Lower lobe of right lung (tissue), 2 donors: ENCODE results near the gene AVPR2. TPM values are rescaled to one million over a fixed set of nuclear protein-coding genes. Genes with fewer than 3 reads are reported as not detected.

ENCODE experiments used
- ATAC-seq, 2 donors: fragments of 200-7000 bp; cut with Tn5 transposase; one replicate each; pipeline ENCODE4 v1.9.1; 2020 to 2022; ENCODE audit warnings: mild to moderate bottlenecking in 2 of 2, moderate library complexity in 2 of 2
- DNase-seq: peaks from one replicate; pipeline ENCODE4 v3.0.0-alpha.2; 2020
- H3K27ac ChIP-seq: fragments of 200-600 bp; one replicate; pipeline ENCODE4 v1.8.0; 2022
- H3K27me3 ChIP-seq: fragments of 200-600 bp; one replicate; pipeline ENCODE4 v1.8.0; 2022; ENCODE audit warnings: low read depth
- H3K36me3 ChIP-seq: fragments of 200-600 bp; one replicate; pipeline ENCODE4 v1.8.0; 2022; ENCODE audit warnings: mild to moderate bottlenecking
- H3K4me1 ChIP-seq: fragments of 200-600 bp; one replicate; pipeline ENCODE4 v1.8.0; 2022
- H3K4me3 ChIP-seq: fragments of 200-600 bp; one replicate; pipeline ENCODE4 v1.8.0; 2022; ENCODE audit warnings: mild to moderate bottlenecking
- H3K9me3 ChIP-seq: fragments of 200-600 bp; one replicate; pipeline ENCODE4 v1.8.0; 2022
- CTCF ChIP-seq: fragments of 200-600 bp; IDR thresholded peaks from one replicate; pipeline ENCODE4 v1.8.0; 2022; ENCODE audit warnings: antibody characterized with exemption, mild to moderate bottlenecking
- intact Hi-C: fragments of 100-400 bp; cut with DNase I; formaldehyde crosslinking; loops from one replicate; pipeline ENCODE4 v1.11.0; 2022
- total RNA-seq: library from RNA; stranded (reverse); fragmentation: NEBNext Ultra II Directional; extraction: Animal tissue kit (Norgen Biotek cat#: 25700); gene quantifications from one replicate; pipeline ENCODE4 v1.2.1, GENCODE V29; 2021
- donor health status: DM: no; HTN: yes; CAD: no; lungs with severe emphysema.

The AVPR2 gene
- total RNA-seq, 1 donor from 2014 or later, result 1.9 TPM

- Histone ChIP-seq H3K4me1 (peaks cover 35% of the 10 kb centered on the region), H3K4me3 (peak overlapping the region; percentile 27), H3K27me3 (no peaks in the 10 kb centered on the region), H3K9me3 (no peaks in the 10 kb centered on the region), H3K27ac (peak overlapping the region; percentile 31), H3K36me3 (peaks cover 6% of the 10 kb centered on the region)
- no peak for TF ChIP-seq CTCF
- DNase-seq, result peak; percentile 30
- intact Hi-C loops, result no loop called here
- ATAC-seq, result no peak
Measured at GRCh38 chrX:153921511-153922446, 17.3 kb downstream of the AVPR2 start.

- peak overlapping the region; percentile 46 for H3K27ac ChIP-seq
- DNase-seq (peak; percentile 78), ATAC-seq (peak; percentile 45 to 52)
- peaks cover 5% of the 10 kb centered on the region for H3K36me3 ChIP-seq
- intact Hi-C loops, result no loop called here
- H3K4me1 ChIP-seq, result peaks cover 39% of the 10 kb centered on the region
- peak overlapping the region; percentile 25 for H3K4me3 ChIP-seq
- no peaks in the 10 kb centered on the region for H3K9me3 ChIP-seq
- H3K27me3 ChIP-seq, result no peaks in the 10 kb centered on the region
- TF ChIP-seq CTCF, result peak; percentile 49
Measured at GRCh38 chrX:153922932-153923857, 18.7 kb downstream of the AVPR2 start.

- no peaks in the 10 kb centered on the region for H3K9me3 ChIP-seq
- DNase-seq (no peak), ATAC-seq (no peak)
- H3K4me1 ChIP-seq, result peaks cover 46% of the 10 kb centered on the region
- intact Hi-C loops, result no loop called here
- H3K4me3 ChIP-seq, result peak overlapping the region; percentile 64
- peak; percentile 22 for TF ChIP-seq CTCF
- H3K27me3 ChIP-seq, result no peaks in the 10 kb centered on the region
- H3K27ac ChIP-seq, result peak overlapping the region; percentile 46
- no peaks in the 10 kb centered on the region for H3K36me3 ChIP-seq
Measured at GRCh38 chrX:153924149-153924861, 19.8 kb downstream of the AVPR2 start.

GRCh38 chrX:153925387-153925738, 20.9 kb downstream of the AVPR2 start:
- DNase-seq, result no peak
- H3K9me3 ChIP-seq, result no peaks in the 10 kb centered on the region
- ATAC-seq, result no peak
- intact Hi-C loops, result no loop called here
- peaks cover 50% of the 10 kb centered on the region for H3K4me1 ChIP-seq
- peaks cover 8% of the 10 kb centered on the region for H3K36me3 ChIP-seq
- H3K27ac ChIP-seq, result peak overlapping the region; percentile 95
- no peaks in the 10 kb centered on the region for H3K27me3 ChIP-seq
- peak overlapping the region; percentile 64 for H3K4me3 ChIP-seq
- TF ChIP-seq CTCF, result no peak
